ENCODE measurements around the gene HYAL3. TPM values are rescaled to one million over a fixed set of nuclear protein-coding genes. Genes with fewer than 3 reads are reported as not detected.
"Not testable (repeated sequence)": the region's sequence is repeated elsewhere in the genome, so short reads cannot be mapped to it uniquely, and the experiment has no call there.

HYAL3 gene
- total RNA-seq, 3 donors from 2014 or later: 1.4 to 2.9 (median 1.4) TPM

DNA sequence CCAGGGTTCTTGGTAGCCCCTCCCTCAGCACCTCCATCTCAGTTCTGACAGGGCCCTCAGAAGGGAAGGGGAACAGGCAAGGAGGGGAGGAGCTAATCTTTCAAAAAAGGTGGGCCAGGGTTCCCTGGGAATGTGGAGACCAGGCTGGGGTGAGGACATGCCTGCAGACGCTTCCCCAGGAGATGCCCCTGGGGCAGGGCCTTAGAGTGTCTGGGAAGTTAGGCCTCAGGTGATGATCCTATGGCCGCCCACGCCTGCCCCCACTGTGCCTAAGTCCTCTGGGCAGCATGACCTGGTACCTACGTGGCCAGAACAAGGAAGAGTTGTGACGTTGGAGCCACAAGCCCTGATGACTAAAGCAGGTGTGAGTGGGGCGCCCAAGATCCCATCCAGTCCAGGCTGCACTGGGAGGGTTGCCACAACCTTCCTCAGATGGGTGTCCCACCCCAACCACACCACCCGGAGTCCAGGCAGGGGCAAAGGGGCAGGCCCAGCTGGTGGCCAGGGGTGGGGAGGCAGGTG lies 34.2 kb downstream of the HYAL3 start:
- Histone ChIP-seq H3K9me3 (no peaks in the 10 kb centered on the region), H3K4me1 (ENCODE audit: low read depth) (peaks cover 40% of the 10 kb centered on the region), H3K4me3 (no peak overlapping the region), H3K36me3 (ENCODE audit: low read depth) (no peaks in the 10 kb centered on the region)
- TF ChIP-seq, protein P1, sequence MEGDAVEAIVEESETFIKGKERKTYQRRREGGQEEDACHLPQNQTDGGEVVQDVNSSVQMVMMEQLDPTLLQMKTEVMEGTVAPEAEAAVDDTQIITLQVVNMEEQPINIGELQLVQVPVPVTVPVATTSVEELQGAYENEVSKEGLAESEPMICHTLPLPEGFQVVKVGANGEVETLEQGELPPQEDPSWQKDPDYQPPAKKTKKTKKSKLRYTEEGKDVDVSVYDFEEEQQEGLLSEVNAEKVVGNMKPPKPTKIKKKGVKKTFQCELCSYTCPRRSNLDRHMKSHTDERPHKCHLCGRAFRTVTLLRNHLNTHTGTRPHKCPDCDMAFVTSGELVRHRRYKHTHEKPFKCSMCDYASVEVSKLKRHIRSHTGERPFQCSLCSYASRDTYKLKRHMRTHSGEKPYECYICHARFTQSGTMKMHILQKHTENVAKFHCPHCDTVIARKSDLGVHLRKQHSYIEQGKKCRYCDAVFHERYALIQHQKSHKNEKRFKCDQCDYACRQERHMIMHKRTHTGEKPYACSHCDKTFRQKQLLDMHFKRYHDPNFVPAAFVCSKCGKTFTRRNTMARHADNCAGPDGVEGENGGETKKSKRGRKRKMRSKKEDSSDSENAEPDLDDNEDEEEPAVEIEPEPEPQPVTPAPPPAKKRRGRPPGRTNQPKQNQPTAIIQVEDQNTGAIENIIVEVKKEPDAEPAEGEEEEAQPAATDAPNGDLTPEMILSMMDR (IDR thresholded peaks at IDR 0.05): no peak
- intact Hi-C loops (cut with DNase I, micrococcal nuclease): no loop called here
- ATAC-seq (peak; percentile 5), DNase-seq (peak in 1 of 3 donors; percentile 58)

DNA sequence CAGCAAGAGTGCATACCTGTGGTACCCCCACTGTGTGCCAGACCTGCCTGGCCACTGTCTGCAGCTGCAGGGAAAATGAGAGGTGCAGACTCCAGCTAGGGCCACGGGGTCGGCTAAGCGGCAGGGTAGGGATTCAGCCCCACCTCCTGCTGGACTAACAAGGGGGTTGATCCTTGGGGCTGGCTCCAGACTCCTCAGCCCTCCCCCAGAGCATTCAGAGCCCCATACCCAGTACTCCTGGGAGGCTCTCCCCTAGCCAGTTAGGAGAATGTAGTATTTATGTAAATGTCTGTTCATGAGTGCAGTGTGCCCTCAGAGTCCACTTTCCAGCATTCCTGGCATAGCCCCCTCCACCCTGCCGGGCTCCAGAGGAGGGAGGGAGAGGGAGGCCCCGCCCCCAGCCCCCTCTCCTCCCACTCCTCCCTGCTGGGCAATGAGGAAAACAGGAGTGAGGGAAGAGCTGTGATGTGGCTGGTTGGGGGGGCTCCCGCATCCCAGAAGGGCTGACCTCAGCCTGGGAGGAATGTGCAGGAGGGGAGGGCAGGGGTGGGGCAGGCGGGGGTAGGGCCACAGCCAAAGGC lies 34.7 kb downstream of the HYAL3 start:
- intact Hi-C loops (cut with DNase I, micrococcal nuclease): no loop called here
- no peak overlapping the region for H3K4me3 ChIP-seq

DNA sequence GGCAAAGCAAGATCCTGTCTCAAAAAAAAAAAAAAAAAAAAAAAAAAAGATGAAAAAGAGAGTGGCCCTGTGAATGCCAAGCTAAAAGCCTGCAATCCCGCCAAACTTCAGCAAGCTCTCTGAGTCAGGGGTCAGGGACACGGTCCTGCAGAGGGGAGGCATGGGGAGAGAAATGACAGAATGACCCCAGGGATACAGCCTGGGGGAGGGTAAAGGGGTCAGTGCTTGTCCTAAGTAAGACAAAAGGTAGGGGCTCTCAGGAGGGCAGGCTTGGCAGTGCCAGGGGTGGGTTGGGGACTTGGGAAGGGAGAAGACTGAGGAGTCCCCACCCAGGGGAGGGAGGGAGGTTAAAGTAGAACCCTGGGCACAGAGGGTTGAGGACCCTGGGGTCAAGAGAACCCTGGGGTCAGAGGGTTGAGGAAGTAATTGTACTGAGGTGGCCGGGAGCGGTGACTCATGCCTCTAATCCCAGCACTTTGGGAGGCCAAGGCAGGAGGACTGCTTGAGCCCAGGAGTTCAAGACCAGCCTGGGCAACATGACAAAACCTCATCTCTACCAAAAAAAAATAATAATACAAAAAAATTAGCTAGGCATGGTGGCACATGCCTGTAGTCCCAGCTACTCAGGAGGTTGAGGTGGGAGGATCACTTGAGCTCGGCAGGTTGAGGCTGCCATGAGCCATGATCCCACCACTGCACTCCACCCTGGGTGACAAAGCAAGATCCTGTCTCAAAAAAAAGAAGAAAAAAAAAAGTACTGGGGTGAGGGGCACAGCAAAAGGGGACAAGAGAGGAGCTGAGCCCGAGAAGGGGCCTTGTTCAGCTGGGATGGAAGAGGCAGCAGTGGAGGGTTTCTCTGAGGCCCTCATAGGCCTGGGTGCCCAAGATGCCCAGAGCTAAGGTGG lies 35.5 kb downstream of the HYAL3 start:
- DNase-seq: no peak
- intact Hi-C loops (cut with DNase I, micrococcal nuclease): no loop called here
- ATAC-seq: no peak
- Histone ChIP-seq H3K4me3 (no peak overlapping the region), H3K36me3 (ENCODE audit: low read depth) (no peaks in the 10 kb centered on the region), H3K4me1 (ENCODE audit: low read depth) (peaks cover 37% of the 10 kb centered on the region), H3K9me3 (no peaks in the 10 kb centered on the region)
- TF ChIP-seq, protein P1 (IDR thresholded peaks at IDR 0.05): no peak

More for the DNA sequence above, 34.7 kb downstream of the HYAL3 start:
- Histone ChIP-seq H3K4me1 (ENCODE audit: low read depth) (peaks cover 42% of the 10 kb centered on the region), H3K9me3 (no peaks in the 10 kb centered on the region), H3K36me3 (ENCODE audit: low read depth) (no peaks in the 10 kb centered on the region)
- TF ChIP-seq, protein P1 (IDR thresholded peaks at IDR 0.05): no peak
- DNase-seq (peak in 2 of 3 donors; percentile 69 to 77), ATAC-seq (no peak)

DNA sequence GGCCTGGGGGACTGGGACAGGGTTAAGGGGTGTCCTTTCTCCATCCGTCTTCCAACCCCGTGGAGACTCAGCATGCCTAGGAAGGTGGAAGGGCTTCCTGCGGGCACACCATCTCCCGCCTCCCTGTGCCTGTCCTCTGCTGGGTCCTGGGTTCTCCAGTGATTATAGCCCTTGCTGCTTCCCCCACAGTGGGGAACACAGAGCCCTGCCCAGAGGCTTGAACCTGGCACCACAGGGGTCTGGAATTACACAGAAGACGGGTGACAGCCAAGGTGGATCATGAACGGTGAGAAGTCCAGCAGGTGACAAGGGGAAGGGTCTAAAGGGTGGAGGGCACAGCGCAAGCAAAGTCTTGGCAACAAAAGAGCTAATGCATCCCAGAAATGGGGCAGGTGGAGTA lies 36.4 kb downstream of the HYAL3 start:
- DNase-seq: no peak
- TF ChIP-seq, protein P1 (IDR thresholded peaks at IDR 0.05): no peak
- Histone ChIP-seq H3K4me1 (ENCODE audit: low read depth) (peaks cover 29% of the 10 kb centered on the region), H3K4me3 (no peak overlapping the region), H3K36me3 (ENCODE audit: low read depth) (no peaks in the 10 kb centered on the region), H3K9me3 (no peaks in the 10 kb centered on the region)
- intact Hi-C loops (cut with DNase I, micrococcal nuclease): no loop called here
- ATAC-seq: no peak

DNA sequence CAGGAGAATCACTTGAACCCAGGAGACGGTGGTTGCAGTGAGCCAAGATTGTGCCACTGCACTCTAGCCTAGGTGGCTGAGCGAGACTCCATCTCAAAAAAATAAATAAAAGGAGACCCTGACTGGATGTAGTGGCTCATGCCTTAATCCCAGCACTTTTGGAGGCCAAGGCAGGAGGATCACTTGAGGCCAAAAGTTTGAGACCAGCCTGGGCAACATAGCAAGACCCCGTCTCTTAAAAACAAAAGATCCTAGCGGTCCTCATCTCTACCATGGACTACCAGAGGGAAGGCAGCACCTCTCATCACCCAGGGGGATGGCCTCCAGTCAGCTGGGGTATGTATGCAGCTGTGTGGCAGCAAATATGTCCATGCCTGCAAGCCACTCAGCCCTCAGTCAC lies 37.0 kb downstream of the HYAL3 start:
- H3K4me3 ChIP-seq; H3K9me3 ChIP-seq; DNase-seq; ATAC-seq; H3K36me3 ChIP-seq (ENCODE audit: low read depth); intact Hi-C loops (cut with DNase I, micrococcal nuclease): not testable (repeated sequence)
- H3K4me1 ChIP-seq (ENCODE audit: low read depth): peaks cover 25% of the 10 kb centered on the region

DNA sequence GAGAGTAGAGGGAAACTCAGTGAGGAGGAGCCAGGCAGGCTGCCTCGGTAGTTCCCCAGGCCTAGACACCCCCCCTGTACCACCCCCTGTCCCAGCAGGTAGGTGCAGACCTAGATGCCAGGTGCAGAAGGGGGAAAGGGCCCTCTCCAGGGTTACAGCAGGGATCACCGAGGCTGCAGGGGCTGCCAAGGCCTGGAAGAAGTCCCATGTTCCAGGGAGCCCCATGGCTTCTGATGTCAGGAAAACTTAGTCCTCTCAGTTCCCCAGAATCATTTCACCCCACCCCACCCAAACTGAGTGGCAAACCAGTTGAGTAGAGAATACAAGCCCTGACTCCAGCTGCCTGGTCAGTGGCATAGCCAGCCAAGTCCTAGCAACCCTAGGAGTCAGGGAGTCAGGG lies 37.7 kb downstream of the HYAL3 start:
- Histone ChIP-seq H3K36me3 (ENCODE audit: low read depth) (no peaks in the 10 kb centered on the region), H3K4me3 (no peak overlapping the region), H3K4me1 (ENCODE audit: low read depth) (peaks cover 25% of the 10 kb centered on the region), H3K9me3 (no peaks in the 10 kb centered on the region)
- DNase-seq: no peak
- intact Hi-C loops (cut with DNase I, micrococcal nuclease): no loop called here
- ATAC-seq: no peak
- TF ChIP-seq, protein P1 (IDR thresholded peaks at IDR 0.05): no peak
